WTC11 (cell line): ENCODE results near the gene CHCHD1. TPM values are rescaled to one million over a fixed set of nuclear protein-coding genes. Genes with fewer than 3 reads are reported as not detected.

ENCODE experiments used
- ATAC-seq: fragments of 200-7000 bp; cut with Tn5 transposase; 2 replicates; pipeline ENCODE4 v1.10.0; 2021; ENCODE audit warnings: mild to moderate bottlenecking, moderate library complexity
- CTCF ChIA-PET: fragments of 300-600 bp; sonication (Branson Sonifier 250); formaldehyde crosslinking; loops from one replicate; lab custom pipeline; 2021; ENCODE audit warnings: antibody characterized with exemption; lab: Charles Lee
- POLR2A ChIA-PET: fragments of 350-600 bp; sonication (Branson Sonifier 250); formaldehyde crosslinking; loops from one replicate; lab custom pipeline; 2021; ENCODE audit warnings: antibody characterized with exemption; lab: Charles Lee
- DNase-seq: peaks from one replicate; pipeline ENCODE4 v3.0.0; 2021; ENCODE audit warnings: low spot score
- H3K27ac Mint-ChIP-seq: 2 replicates; pipeline ENCODE4 v1.8.0; 2021; ENCODE audit warnings: mixed read lengths
- H3K27me3 Mint-ChIP-seq: 2 replicates; pipeline ENCODE4 v1.8.0; 2021; ENCODE audit warnings: low read depth, mild to moderate bottlenecking, moderate library complexity, mixed read lengths
- H3K36me3 Mint-ChIP-seq: 2 replicates; pipeline ENCODE4 v1.8.0; 2021; ENCODE audit warnings: mixed read lengths
- H3K4me1 Mint-ChIP-seq: 2 replicates; pipeline ENCODE4 v1.8.0; 2022; ENCODE audit warnings: mixed read lengths
- H3K4me3 Mint-ChIP-seq: 2 replicates; pipeline ENCODE4 v1.8.0; 2021; ENCODE audit warnings: mild to moderate bottlenecking, moderate library complexity, mixed read lengths
- H3K9me3 Mint-ChIP-seq: 2 replicates; pipeline ENCODE4 v1.8.0; 2021; ENCODE audit warnings: mixed read lengths
- AFF4 ChIP-seq: sonication (generic); formaldehyde crosslinking; IDR thresholded peaks from 2 replicates; pipeline ENCODE4 v1.8.1; 2023; ENCODE audit warnings: mild to moderate bottlenecking, missing genetic modification reagents, borderline replicate concordance
- AR ChIP-seq: fragments of 250-450 bp; sonication (Bioruptor Pico); IDR thresholded peaks from 2 replicates; pipeline ENCODE4 v1.9.0; 2021; ENCODE audit warnings: mild to moderate bottlenecking
- ATF2 ChIP-seq: sonication (generic); formaldehyde crosslinking; IDR thresholded peaks from 2 replicates; pipeline ENCODE4 v1.8.1; 2022; ENCODE audit warnings: low read depth, missing genetic modification reagents, borderline replicate concordance
- CBFB ChIP-seq: sonication (generic); formaldehyde crosslinking; IDR thresholded peaks from 2 replicates; pipeline ENCODE4 v1.8.1; 2022; ENCODE audit warnings: mild to moderate bottlenecking, low read depth, missing genetic modification reagents
- CREB1 ChIP-seq: sonication (generic); formaldehyde crosslinking; IDR thresholded peaks from 2 replicates; pipeline ENCODE4 v1.8.0; 2023; ENCODE audit warnings: mild to moderate bottlenecking, missing genetic modification reagents
- E2F1 ChIP-seq: sonication (generic); formaldehyde crosslinking; IDR thresholded peaks from 2 replicates; pipeline ENCODE4 v1.8.0; 2022; ENCODE audit warnings: mild to moderate bottlenecking, missing genetic modification reagents
- GABPB1 ChIP-seq: sonication (generic); formaldehyde crosslinking; IDR thresholded peaks from 2 replicates; pipeline ENCODE4 v1.8.1; 2023; ENCODE audit warnings: mild to moderate bottlenecking, missing genetic modification reagents
- GRHL2 ChIP-seq: fragments of 250-450 bp; sonication (Bioruptor Pico); IDR thresholded peaks from 2 replicates; pipeline ENCODE4 v1.8.0; 2022; ENCODE audit warnings: mild to moderate bottlenecking, moderate library complexity; ENCODE audit not compliant: insufficient replicate concordance, severe bottlenecking
- JUN ChIP-seq: sonication (generic); formaldehyde crosslinking; IDR thresholded peaks from 2 replicates; pipeline ENCODE4 v1.8.0; 2023; ENCODE audit warnings: mild to moderate bottlenecking, missing genetic modification reagents
- NFE2L1 ChIP-seq: sonication (generic); formaldehyde crosslinking; IDR thresholded peaks from 2 replicates; pipeline ENCODE4 v1.8.1; 2023; ENCODE audit warnings: missing genetic modification reagents
- NR2C2 ChIP-seq: sonication (generic); formaldehyde crosslinking; IDR thresholded peaks from 2 replicates; pipeline ENCODE4 v1.8.0; 2022; ENCODE audit warnings: mild to moderate bottlenecking, missing genetic modification reagents
- PRDM15 ChIP-seq: sonication (generic); formaldehyde crosslinking; IDR thresholded peaks from 2 replicates; pipeline ENCODE4 v1.8.0; 2022; ENCODE audit warnings: missing genetic modification reagents
- ZNF138 ChIP-seq: sonication (generic); formaldehyde crosslinking; conservative IDR thresholded peaks from 2 replicates; pipeline ENCODE4 v1.8.1; 2022; ENCODE audit warnings: mild to moderate bottlenecking, moderate library complexity, missing genetic modification reagents
- ZNF423 ChIP-seq: fragments of 250-450 bp; sonication (Bioruptor Pico); IDR thresholded peaks from 2 replicates; pipeline ENCODE4 v2.1.2; 2022; ENCODE audit warnings: mild to moderate bottlenecking, moderate library complexity
- ZNF532 ChIP-seq: fragments of 250-450 bp; sonication (Bioruptor Pico); IDR thresholded peaks from 2 replicates; pipeline ENCODE4 v1.9.0; 2021; ENCODE audit warnings: mild to moderate bottlenecking, borderline replicate concordance
- total RNA-seq: library from RNA; stranded (reverse); gene quantifications from 3 replicates; pipeline ENCODE4 v1.2.3, GENCODE V29; 2021

The CHCHD1 gene
- total RNA-seq, 1 experiment from 2014 or later = 45.9 TPM

GRCh38 chr10:73819081-73819480, 37.2 kb downstream of the CHCHD1 start (continued):
- no peak for TF ChIP-seq ZNF532 (CRISPR knock-in tag)

GRCh38 chr10:73819513-73820093, 37.8 kb downstream of the CHCHD1 start:
- H3K4me1 Mint-ChIP-seq = no peaks in the 10 kb centered on the region
- ATAC-seq (peak; percentile 73), DNase-seq (peak; percentile 46)
- H3K4me3 Mint-ChIP-seq = no peak overlapping the region
- ChIA-PET POLR2A (interaction anchor here (0.6 to 1.0 kb wide), 2 partner anchors 10 to 14 kb away, joined by 3 read pairs; no protein-coding TSS in a partner anchor), CTCF (interaction anchor here (0.6 to 3.2 kb wide), 15 partner anchors 10 to 284 kb away, joined by 3 to 22 read pairs (median 4); partner anchors contain the start of genes CAMK2G and ZSWIM8)
- H3K27me3 Mint-ChIP-seq = no peaks in the 10 kb centered on the region
- peaks cover 20% of the 10 kb centered on the region for H3K36me3 Mint-ChIP-seq
- no peak for TF ChIP-seq ATF2 (CRISPR knock-in tag)
- TF ChIP-seq AFF4 (CRISPR knock-in tag) = no peak
- no peak for TF ChIP-seq GRHL2 (CRISPR knock-in tag)
- TF ChIP-seq AR (CRISPR knock-in tag) = no peak
- TF ChIP-seq E2F1 (CRISPR knock-in tag) = no peak
- no peak for TF ChIP-seq NFE2L1 (CRISPR knock-in tag)
- no peaks in the 10 kb centered on the region for H3K9me3 Mint-ChIP-seq
- no peak overlapping the region for H3K27ac Mint-ChIP-seq

- POLR2A ChIA-PET = no interaction called here
- CTCF ChIA-PET = no interaction called here
- no peaks in the 10 kb centered on the region for H3K27me3 Mint-ChIP-seq
- H3K9me3 Mint-ChIP-seq = no peaks in the 10 kb centered on the region
- no peak for ATAC-seq
- no peak overlapping the region for H3K4me3 Mint-ChIP-seq
- H3K36me3 Mint-ChIP-seq = peaks cover 13% of the 10 kb centered on the region
- H3K4me1 Mint-ChIP-seq = no peaks in the 10 kb centered on the region
- no peak overlapping the region for H3K27ac Mint-ChIP-seq
- DNase-seq = no peak
- no peak for TF ChIP-seq CBFB (CRISPR knock-in tag)
- no peak for TF ChIP-seq GABPB1 (CRISPR knock-in tag)
- no peak for TF ChIP-seq ZNF138 (CRISPR knock-in tag)
- no peak for TF ChIP-seq NR2C2 (CRISPR knock-in tag)
- TF ChIP-seq CREB1 (CRISPR knock-in tag) = no peak
- TF ChIP-seq PRDM15 = no peak
- no peak for TF ChIP-seq JUN (CRISPR knock-in tag)
- no peak for TF ChIP-seq ZNF423
Measured at GRCh38 chr10:73823391-73823790, 41.5 kb downstream of the CHCHD1 start.
